Suprapubic skin (tissue), 4 donors: Measurements from ENCODE around the gene PRKCQ. TPM values are rescaled to one million over a fixed set of nuclear protein-coding genes. Genes with fewer than 3 reads are reported as not detected.
"Not testable (repeated sequence)": the region's sequence is repeated elsewhere in the genome, so short reads cannot be mapped to it uniquely, and the experiment has no call there.

Source experiments
- DNase-seq, 2 donors: peaks; one replicate each; pipeline ENCODE4 v3.0.0-alpha.2; 2019; ENCODE audit warnings: low spot score in 2 of 2
- H3K27ac ChIP-seq: fragments of 200-600 bp; sonication (generic); one replicate; pipeline ENCODE4 v1.5.1; 2019
- H3K27me3 ChIP-seq: fragments of 200-600 bp; sonication (generic); one replicate; pipeline ENCODE4 v1.5.1; 2019
- H3K36me3 ChIP-seq: fragments of 200-600 bp; sonication (generic); one replicate; pipeline ENCODE4 v1.5.1; 2019
- H3K4me1 ChIP-seq: fragments of 200-600 bp; sonication (generic); one replicate; pipeline ENCODE4 v1.5.1; 2019
- H3K4me3 ChIP-seq: fragments of 200-600 bp; sonication (generic); one replicate; pipeline ENCODE4 v1.5.1; 2019; ENCODE audit warnings: mild to moderate bottlenecking
- H3K9me3 ChIP-seq: fragments of 200-600 bp; sonication (generic); one replicate; pipeline ENCODE4 v1.5.1; 2019
- CTCF ChIP-seq, 2 donors: fragments of 200-600 bp in 1 of 2; fragments of 450-650 bp in 1 of 2; sonication (generic) in 1 of 2; IDR thresholded peaks; one replicate each; pipeline ENCODE4 v1.5.1; 2016 to 2019; ENCODE audit warnings: antibody characterized with exemption in 2 of 2, mild to moderate bottlenecking in 1 of 2, moderate library complexity in 1 of 2
- EP300 ChIP-seq: sonication (generic); formaldehyde crosslinking; IDR thresholded peaks from one replicate; pipeline ENCODE4 v1.6.1; 2017; ENCODE audit warnings: antibody characterized with exemption
- POLR2A ChIP-seq, 2 donors: fragments of 450-650 bp; IDR thresholded peaks; one replicate each; pipeline ENCODE4 v1.6.1; 2017; ENCODE audit warnings: antibody characterized with exemption in 2 of 2, mild to moderate bottlenecking in 2 of 2, moderate library complexity in 2 of 2
- POLR2AphosphoS5 ChIP-seq, 3 donors: sonication (generic); formaldehyde crosslinking; IDR thresholded peaks; one replicate each; pipeline ENCODE4 v1.6.1; 2017; ENCODE audit warnings: antibody characterized with exemption in 3 of 3
- WGBS: methylation state at CpG from one replicate; pipeline ENCODE4 v1.1.5; 2018; 5-methylcytosine and 5-hydroxymethylcytosine counted together
- total RNA-seq, 4 donors: library from RNA; depleted of rRNA; stranded (reverse); fragments of >200 nt; gene quantifications; one replicate each; pipeline ENCODE4 v1.1.0, GENCODE V29; 2016

Gene PRKCQ
- total RNA-seq, 4 donors from 2014 or later = 0.51 to 1.0 TPM; not detected in 2

GRCh38 chr10:6582298-6582697 lies 2.2 kb upstream of the PRKCQ start:
- no peak for DNase-seq
- Histone ChIP-seq H3K4me3 (no peak overlapping the region), H3K36me3 (no peaks in the 10 kb centered on the region), H3K4me1 (peaks cover 8% of the 10 kb centered on the region), H3K9me3 (no peaks in the 10 kb centered on the region), H3K27me3 (peaks cover 48% of the 10 kb centered on the region), H3K27ac (no peak overlapping the region)
- TF ChIP-seq POLR2AphosphoS5 (IDR thresholded peaks at IDR 0.05) (no peak), EP300 (no peak), POLR2A (IDR thresholded peaks at IDR 0.05) (no peak), CTCF (IDR thresholded peaks at IDR 0.05) (no peak)
- WGBS = 90% methylated on average over 5 of the region's 5 CpGs

- no peak overlapping the region for H3K4me3 ChIP-seq
- H3K9me3 ChIP-seq = no peaks in the 10 kb centered on the region
- H3K27ac ChIP-seq = no peak overlapping the region
- H3K27me3 ChIP-seq = peaks cover 45% of the 10 kb centered on the region
- TF ChIP-seq POLR2A (IDR thresholded peaks at IDR 0.05) = no peak
- TF ChIP-seq EP300 = no peak
- no peak for TF ChIP-seq CTCF (IDR thresholded peaks at IDR 0.05)
- TF ChIP-seq POLR2AphosphoS5 (IDR thresholded peaks at IDR 0.05) = no peak
- peaks cover 8% of the 10 kb centered on the region for H3K4me1 ChIP-seq
- 77% methylated on average over 7 of the region's 7 CpGs for whole genome bisulfite sequencing
- DNase-seq = no peak
- no peaks in the 10 kb centered on the region for H3K36me3 ChIP-seq
These were observed 1.7 kb upstream of the PRKCQ start for GRCh38 chr10:6581778-6582228.

GRCh38 chr10:6581223-6581622 lies 1.1 kb upstream of the PRKCQ start:
- not testable (repeated sequence) for H3K9me3 ChIP-seq, H3K36me3 ChIP-seq, H3K4me1 ChIP-seq, DNase-seq, H3K27ac ChIP-seq, H3K4me3 ChIP-seq
- 57% methylated on average over 7 of the region's 7 CpGs for WGBS
- H3K27me3 ChIP-seq = peaks cover 47% of the 10 kb centered on the region

- Histone ChIP-seq H3K36me3 (no peaks in the 10 kb centered on the region), H3K4me1 (peaks cover 8% of the 10 kb centered on the region), H3K27ac (no peak overlapping the region), H3K4me3 (peak overlapping the region; percentile 50), H3K9me3 (no peaks in the 10 kb centered on the region), H3K27me3 (peaks cover 49% of the 10 kb centered on the region)
- WGBS = 25% methylated on average over 13 of the region's 56 CpGs
- TF ChIP-seq CTCF (IDR thresholded peaks at IDR 0.05) (peak in 1 of 2 donors; percentile 62), EP300 (no peak)
- no peak for DNase-seq
These were observed 378 bp upstream of the PRKCQ start for GRCh38 chr10:6580279-6581029.

- H3K4me1 ChIP-seq = peaks cover 8% of the 10 kb centered on the region
- H3K27ac ChIP-seq = no peak overlapping the region
- H3K36me3 ChIP-seq = no peaks in the 10 kb centered on the region
- no peaks in the 10 kb centered on the region for H3K9me3 ChIP-seq
- peak overlapping the region; percentile 50 for H3K4me3 ChIP-seq
- no peak for DNase-seq
- H3K27me3 ChIP-seq = peaks cover 49% of the 10 kb centered on the region
- WGBS = 35% methylated on average over 16 of the region's 16 CpGs
- TF ChIP-seq POLR2AphosphoS5 (IDR thresholded peaks at IDR 0.05) = no peak
These were observed 733 bp downstream of the PRKCQ start for GRCh38 chr10:6579183-6579903.

GRCh38 chr10:6578795-6579182 lies 1.3 kb downstream of the PRKCQ start:
- TF ChIP-seq POLR2AphosphoS5 (IDR thresholded peaks at IDR 0.05) = no peak
- no peak for TF ChIP-seq CTCF (IDR thresholded peaks at IDR 0.05)
- no peak for TF ChIP-seq POLR2A (IDR thresholded peaks at IDR 0.05)
- no peak for TF ChIP-seq EP300
- 68% methylated on average over 8 of the region's 8 CpGs for WGBS
- peaks cover 8% of the 10 kb centered on the region for H3K4me1 ChIP-seq
- peak overlapping the region; percentile 50 for H3K4me3 ChIP-seq
- H3K36me3 ChIP-seq = no peaks in the 10 kb centered on the region
- no peaks in the 10 kb centered on the region for H3K9me3 ChIP-seq
- no peak overlapping the region for H3K27ac ChIP-seq
- DNase-seq = no peak
- H3K27me3 ChIP-seq = peaks cover 53% of the 10 kb centered on the region
